GM12878 (cell line): ENCODE measurements around the gene TK1. TPM values are rescaled to one million over a fixed set of nuclear protein-coding genes. Genes with fewer than 3 reads are reported as not detected.

ENCODE experiments used
- ATAC-seq: fragments of 200-7000 bp; cut with Tn5 transposase; 3 replicates; pipeline ENCODE4 v1.9.1; 2020; ENCODE audit warnings: mild to moderate bottlenecking, moderate library complexity
- BruUV-seq: library from RNA; stranded (reverse); fragments of 400-500 nt; replicated peaks from 2 replicates; lab custom pipeline; 2021; lab: Mats Ljungman, UMichigan
- CTCF ChIA-PET: fragments of 300-600 bp; sonication (Branson Sonifier 250); formaldehyde crosslinking; extraction: SDS; loops from one replicate; lab custom pipeline; 2021; ENCODE audit warnings: inconsistent platforms; lab: Yijun Ruan, JAX
- POLR2A ChIA-PET: fragments of 350-600 bp; formaldehyde crosslinking; extraction: SDS; loops from one replicate; lab custom pipeline; 2021; ENCODE audit warnings: inconsistent platforms; lab: Charles Lee
- RAD21 ChIA-PET: fragments of 300-600 bp; sonication (Branson Sonifier 250); formaldehyde crosslinking; loops from one replicate; lab custom pipeline; 2023; ENCODE audit warnings: antibody characterized with exemption; ENCODE audit not compliant: unreplicated experiment; lab: Charles Lee
- SMC1A ChIA-PET: fragments of 300-600 bp; sonication (Branson Sonifier 250); formaldehyde crosslinking; loops from one replicate; lab custom pipeline; 2023; ENCODE audit not compliant: unreplicated experiment, uncharacterized antibody; lab: Charles Lee
- DNase-seq: peaks from one replicate; pipeline ENCODE4 v3.0.0-alpha.2; 2011; ENCODE audit warnings: low read depth, low spot score
- FAIRE-seq: peaks from 3 replicates; lab custom pipeline; 2011; peaks lifted over from hg19 to GRCh38; lab: Jason Lieb, UNC
- H2AFZ ChIP-seq: 2 replicates; pipeline ENCODE4 v1.6.0; 2011; ENCODE audit warnings: low read depth, low read length, control low read depth; ENCODE audit not compliant: control insufficient read depth
- H3K27ac ChIP-seq: 2 replicates; pipeline ENCODE4 v1.5.1; 2011; ENCODE audit warnings: control low read depth; ENCODE audit not compliant: control insufficient read depth, insufficient read depth
- H3K27me3 ChIP-seq, 2 experiments: replicated peaks in 1 of 2; 2 replicates each; pipeline versions ENCODE4 v1.6.0 to v1.6.1; 2011; ENCODE audit warnings: low read length in 1 of 2; ENCODE audit not compliant: control insufficient read depth in 2 of 2, insufficient read depth in 2 of 2
- H3K36me3 ChIP-seq, 2 experiments: 2 replicates each; pipeline ENCODE4 v1.5.1; 2011; ENCODE audit warnings: low read length in 1 of 2; ENCODE audit not compliant: control insufficient read depth in 2 of 2, insufficient read depth in 2 of 2
- H3K4me1 ChIP-seq: 2 replicates; pipeline ENCODE4 v1.6.1; 2011; ENCODE audit warnings: mild to moderate bottlenecking, low read length, moderate library complexity, mixed read lengths; ENCODE audit not compliant: control insufficient read depth, insufficient read depth
- H3K4me2 ChIP-seq: 2 replicates; pipeline ENCODE4 v1.6.0; 2011; ENCODE audit warnings: control low read depth; ENCODE audit not compliant: control insufficient read depth, insufficient read depth
- H3K4me3 ChIP-seq: fragments of 200-600 bp; sonication (generic); 2 replicates; pipeline ENCODE4 v1.5.1; 2016
- H3K79me2 ChIP-seq: 2 replicates; pipeline ENCODE4 v1.6.0; 2011; ENCODE audit warnings: low read length; ENCODE audit not compliant: control insufficient read depth, insufficient read depth
- H3K9ac ChIP-seq: 2 replicates; pipeline ENCODE4 v1.8.0; 2011; ENCODE audit warnings: low read length, control low read depth, mixed read lengths; ENCODE audit not compliant: control insufficient read depth, insufficient read depth
- H3K9me3 ChIP-seq: replicated peaks from 3 replicates; pipeline ENCODE4 v1.5.1; 2011; ENCODE audit warnings: mild to moderate bottlenecking, low read length; ENCODE audit not compliant: control insufficient read depth, insufficient read depth
- H4K20me1 ChIP-seq: 2 replicates; pipeline ENCODE4 v1.6.0; 2011; ENCODE audit not compliant: control insufficient read depth, insufficient read depth
- BHLHE40 ChIP-seq, 2 experiments: fragments of 450-650 bp in 1 of 2; IDR thresholded peaks; 2 replicates each; pipeline ENCODE4 v1.6.1; 2011 to 2017; ENCODE audit warnings: low read depth in 2 of 2, borderline replicate concordance in 1 of 2, improper control_type of control experiment in 1 of 2, low read length in 1 of 2, mild to moderate bottlenecking in 1 of 2
- IKZF1 ChIP-seq: fragments of 450-650 bp; conservative IDR thresholded peaks from 2 replicates; pipeline ENCODE4 v1.6.1; 2017; ENCODE audit warnings: antibody characterized with exemption, mild to moderate bottlenecking
- IKZF2 ChIP-seq, 2 experiments: fragments of 450-650 bp; IDR thresholded peaks; 2 replicates each; pipeline ENCODE4 v1.6.1; 2017; ENCODE audit warnings: mild to moderate bottlenecking in 2 of 2, moderate library complexity in 2 of 2
- IRF4 ChIP-seq: IDR thresholded peaks from 2 replicates; pipeline ENCODE4 v1.6.1; 2011; ENCODE audit warnings: low read depth, low read length
- LARP7 ChIP-seq: fragments of 450-650 bp; IDR thresholded peaks from 2 replicates; pipeline ENCODE4 v1.6.1; 2017; ENCODE audit warnings: mild to moderate bottlenecking
- MEF2B ChIP-seq: fragments of 450-650 bp; IDR thresholded peaks from 2 replicates; pipeline ENCODE4 v1.6.1; 2018; ENCODE audit warnings: mild to moderate bottlenecking, moderate library complexity; ENCODE audit not compliant: partially characterized antibody, poor library complexity, severe bottlenecking
- NR2F1 ChIP-seq: fragments of 450-650 bp; conservative IDR thresholded peaks from 2 replicates; pipeline ENCODE4 v1.6.1; 2017; ENCODE audit warnings: mild to moderate bottlenecking
- POLR2AphosphoS5 ChIP-seq: IDR thresholded peaks from 2 replicates; pipeline ENCODE4 v1.6.1; 2011; ENCODE audit warnings: mild to moderate bottlenecking, low read length, inconsistent platforms
- RUNX3 ChIP-seq: IDR thresholded peaks from 2 replicates; pipeline ENCODE4 v1.6.1; 2012; ENCODE audit warnings: low read length, inconsistent platforms
- SPI1 ChIP-seq: IDR thresholded peaks from 2 replicates; pipeline ENCODE4 v1.6.1; 2011; ENCODE audit warnings: low read depth, mild to moderate bottlenecking, low read length, moderate library complexity, borderline replicate concordance; ENCODE audit not compliant: insufficient read depth
- WGBS: methylation state at CpG from one replicate; pipeline ENCODE4 v1.1.6; 2016; ENCODE audit warnings: low lambda C conversion rate; ENCODE audit not compliant: insufficient replicate concordance, insufficient coverage; ENCODE audit errors: missing lambda C conversion rate; 5-methylcytosine and 5-hydroxymethylcytosine counted together
- in situ Hi-C: fragments of 300-500 bp; cut with MboI; formaldehyde crosslinking; loops from 9 replicates; pipeline ENCODE4 v1.14.3; 2018; ENCODE audit warnings: mixed read lengths
- intact Hi-C: fragments of 100-400 bp; cut with micrococcal nuclease; formaldehyde crosslinking; loops from one replicate; pipeline ENCODE4 v1.14.2; 2022; ENCODE audit not compliant: unreplicated experiment
- polyA plus RNA-seq, 11 experiments: library from polyadenylated mRNA; depleted of rRNA in 4 of 11; unstranded in 6 of 11; stranded (reverse) in 5 of 11; fragments of >200 nt; fragmentation: Nextera tagmentation in 4 of 11; fragmentation: Illumina TruSeq in 1 of 11; extraction: Ambion mirVana in 4 of 11; extraction: Trizol in 1 of 11; gene quantifications; 1 replicate in 1 of 11; 2 replicates in 10 of 11; pipeline versions ENCODE4 v1.2.1 to v1.2.3, GENCODE V29; 2011 to 2016; ENCODE audit warnings: inconsistent platforms in 2 of 11, missing spikeins in 2 of 11, low read depth in 1 of 11
- total RNA-seq, 4 experiments: library from RNA; depleted of rRNA in 3 of 4; stranded (reverse); fragments of >200 nt in 3 of 4; fragmentation: Illumina TruSeq in 1 of 4; extraction: Trizol in 1 of 4; gene quantifications; 2 replicates each; pipeline versions ENCODE4 v1.2.1 to v1.2.3, GENCODE V29; 2013 to 2021
- TF ChIP-seq, protein P1 (sequence below): fragments of 450-650 bp; IDR thresholded peaks from 2 replicates; pipeline ENCODE4 v1.6.1; 2016; ENCODE audit warnings: mild to moderate bottlenecking
- TF ChIP-seq, protein P2 (sequence below): fragments of 450-650 bp; IDR thresholded peaks from 2 replicates; pipeline ENCODE4 v1.6.1; 2017; ENCODE audit warnings: mild to moderate bottlenecking, moderate library complexity
- TF ChIP-seq, protein P3 (sequence below): fragments of 450-650 bp; IDR thresholded peaks from 2 replicates; pipeline ENCODE4 v1.6.1; 2017; ENCODE audit warnings: low read depth, mild to moderate bottlenecking, moderate library complexity

The TK1 gene
- total and polyA plus RNA-seq, 10 of the 15 experiments (the other 5 are each of a cell fraction or from before 2014, with no cell fraction given): 4.6 to 175 (median 77.9) TPM

DNA sequence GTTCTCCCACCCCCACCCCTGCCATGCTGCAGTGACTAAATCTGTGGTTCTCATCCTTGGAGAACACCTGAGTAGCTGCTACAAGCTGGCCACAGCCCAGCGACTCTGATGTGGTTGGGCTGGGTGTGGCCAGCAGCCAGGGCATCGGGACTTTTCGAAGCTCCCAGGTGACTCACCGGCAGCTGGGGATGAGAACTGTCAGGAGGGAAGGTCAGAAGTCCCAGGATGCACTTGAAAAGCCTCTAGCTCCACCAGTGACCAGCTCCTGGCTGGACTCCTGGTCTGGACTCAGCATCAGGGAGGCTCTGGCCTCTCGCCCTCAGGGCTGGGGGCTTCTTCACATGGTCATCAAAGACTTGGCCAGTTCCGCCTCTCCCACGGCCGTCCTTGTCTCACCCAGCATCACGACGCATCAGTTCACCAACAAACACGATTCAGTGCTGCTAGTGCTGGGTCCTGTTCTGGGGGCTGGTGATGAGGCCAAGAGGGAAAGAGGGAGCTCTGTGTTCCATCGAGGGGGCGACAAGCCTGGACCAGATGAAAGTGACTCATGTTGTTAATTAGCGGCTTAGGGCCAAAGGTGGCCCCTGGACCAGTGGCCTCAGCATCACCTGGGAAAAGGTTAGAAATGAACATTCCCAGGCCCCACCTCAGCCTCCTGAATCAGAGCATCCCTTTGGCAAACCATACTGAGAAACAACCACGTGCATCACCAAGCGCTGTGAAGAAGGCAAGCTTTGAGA, 44.6 kb downstream of the TK1 start:
- 74% methylated on average over 16 of the region's 16 CpGs for WGBS
- FAIRE-seq (no peak), DNase-seq (no peak), ATAC-seq (no peak)
- TF ChIP-seq MEF2B (peak; percentile 17), LARP7 (no peak), IKZF2 (IDR thresholded peaks at IDR 0.05) (peak in 1 of 2 experiments; percentile 32; a peak in 2 of 4 replicates), POLR2AphosphoS5 (0 out of 2 replicates have a peak, but pooled peaks have one; percentile 5), RUNX3 (0 out of 2 replicates have a peak, but pooled peaks have one; percentile 34), IRF4 (no peak), NR2F1 (peak; percentile 35; the same call in 1 of the 2 replicates), BHLHE40 (IDR thresholded peaks at IDR 0.05; ENCODE audit: borderline replicate concordance in 1 of 2, low read depth in 2 of 2, low read length in 1 of 2) (0 out of 4 replicates have a peak, but pooled peaks of 1 of the 2 experiments have one; percentile 31), IKZF1 (0 out of 2 replicates have a peak, but pooled peaks have one; percentile 33), SPI1 (no peak)
- TF ChIP-seq, protein P1, sequence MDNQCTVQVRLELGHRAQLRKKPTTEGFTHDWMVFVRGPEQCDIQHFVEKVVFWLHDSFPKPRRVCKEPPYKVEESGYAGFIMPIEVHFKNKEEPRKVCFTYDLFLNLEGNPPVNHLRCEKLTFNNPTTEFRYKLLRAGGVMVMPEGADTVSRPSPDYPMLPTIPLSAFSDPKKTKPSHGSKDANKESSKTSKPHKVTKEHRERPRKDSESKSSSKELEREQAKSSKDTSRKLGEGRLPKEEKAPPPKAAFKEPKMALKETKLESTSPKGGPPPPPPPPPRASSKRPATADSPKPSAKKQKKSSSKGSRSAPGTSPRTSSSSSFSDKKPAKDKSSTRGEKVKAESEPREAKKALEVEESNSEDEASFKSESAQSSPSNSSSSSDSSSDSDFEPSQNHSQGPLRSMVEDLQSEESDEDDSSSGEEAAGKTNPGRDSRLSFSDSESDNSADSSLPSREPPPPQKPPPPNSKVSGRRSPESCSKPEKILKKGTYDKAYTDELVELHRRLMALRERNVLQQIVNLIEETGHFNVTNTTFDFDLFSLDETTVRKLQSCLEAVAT: no peak; the same call in 1 of the 2 replicates
- TF ChIP-seq, protein P2, sequence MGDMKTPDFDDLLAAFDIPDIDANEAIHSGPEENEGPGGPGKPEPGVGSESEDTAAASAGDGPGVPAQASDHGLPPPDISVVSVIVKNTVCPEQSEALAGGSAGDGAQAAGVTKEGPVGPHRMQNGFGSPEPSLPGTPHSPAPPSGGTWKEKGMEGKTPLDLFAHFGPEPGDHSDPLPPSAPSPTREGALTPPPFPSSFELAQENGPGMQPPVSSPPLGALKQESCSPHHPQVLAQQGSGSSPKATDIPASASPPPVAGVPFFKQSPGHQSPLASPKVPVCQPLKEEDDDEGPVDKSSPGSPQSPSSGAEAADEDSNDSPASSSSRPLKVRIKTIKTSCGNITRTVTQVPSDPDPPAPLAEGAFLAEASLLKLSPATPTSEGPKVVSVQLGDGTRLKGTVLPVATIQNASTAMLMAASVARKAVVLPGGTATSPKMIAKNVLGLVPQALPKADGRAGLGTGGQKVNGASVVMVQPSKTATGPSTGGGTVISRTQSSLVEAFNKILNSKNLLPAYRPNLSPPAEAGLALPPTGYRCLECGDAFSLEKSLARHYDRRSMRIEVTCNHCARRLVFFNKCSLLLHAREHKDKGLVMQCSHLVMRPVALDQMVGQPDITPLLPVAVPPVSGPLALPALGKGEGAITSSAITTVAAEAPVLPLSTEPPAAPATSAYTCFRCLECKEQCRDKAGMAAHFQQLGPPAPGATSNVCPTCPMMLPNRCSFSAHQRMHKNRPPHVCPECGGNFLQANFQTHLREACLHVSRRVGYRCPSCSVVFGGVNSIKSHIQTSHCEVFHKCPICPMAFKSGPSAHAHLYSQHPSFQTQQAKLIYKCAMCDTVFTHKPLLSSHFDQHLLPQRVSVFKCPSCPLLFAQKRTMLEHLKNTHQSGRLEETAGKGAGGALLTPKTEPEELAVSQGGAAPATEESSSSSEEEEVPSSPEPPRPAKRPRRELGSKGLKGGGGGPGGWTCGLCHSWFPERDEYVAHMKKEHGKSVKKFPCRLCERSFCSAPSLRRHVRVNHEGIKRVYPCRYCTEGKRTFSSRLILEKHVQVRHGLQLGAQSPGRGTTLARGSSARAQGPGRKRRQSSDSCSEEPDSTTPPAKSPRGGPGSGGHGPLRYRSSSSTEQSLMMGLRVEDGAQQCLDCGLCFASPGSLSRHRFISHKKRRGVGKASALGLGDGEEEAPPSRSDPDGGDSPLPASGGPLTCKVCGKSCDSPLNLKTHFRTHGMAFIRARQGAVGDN: peak; percentile 63; the same call in 1 of the 2 replicates
- TF ChIP-seq, protein P3, sequence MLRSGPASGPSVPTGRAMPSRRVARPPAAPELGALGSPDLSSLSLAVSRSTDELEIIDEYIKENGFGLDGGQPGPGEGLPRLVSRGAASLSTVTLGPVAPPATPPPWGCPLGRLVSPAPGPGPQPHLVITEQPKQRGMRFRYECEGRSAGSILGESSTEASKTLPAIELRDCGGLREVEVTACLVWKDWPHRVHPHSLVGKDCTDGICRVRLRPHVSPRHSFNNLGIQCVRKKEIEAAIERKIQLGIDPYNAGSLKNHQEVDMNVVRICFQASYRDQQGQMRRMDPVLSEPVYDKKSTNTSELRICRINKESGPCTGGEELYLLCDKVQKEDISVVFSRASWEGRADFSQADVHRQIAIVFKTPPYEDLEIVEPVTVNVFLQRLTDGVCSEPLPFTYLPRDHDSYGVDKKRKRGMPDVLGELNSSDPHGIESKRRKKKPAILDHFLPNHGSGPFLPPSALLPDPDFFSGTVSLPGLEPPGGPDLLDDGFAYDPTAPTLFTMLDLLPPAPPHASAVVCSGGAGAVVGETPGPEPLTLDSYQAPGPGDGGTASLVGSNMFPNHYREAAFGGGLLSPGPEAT: peak; percentile 15; the same call in 1 of the 2 replicates
- Histone ChIP-seq H3K4me1 (peaks cover 69% of the 10 kb centered on the region), H3K27me3 (no peaks in the 10 kb centered on the region), H3K79me2 (peaks cover 4% of the 10 kb centered on the region), H2AFZ (no peak overlapping the region), H3K36me3 (peaks cover 0 to 5% of the 10 kb centered on the region in 2 experiments; a peak in 3 of 4 replicates), H3K9ac (no peak overlapping the region), H3K4me2 (no peak overlapping the region), H3K9me3 (no peaks in the 10 kb centered on the region), H3K4me3 (no peak overlapping the region), H3K27ac (no peak overlapping the region), H4K20me1 (no peaks in the 10 kb centered on the region)
- ChIA-PET RAD21 (interaction anchor here (0.7 to 1.9 kb wide), 11 partner anchors 12 to 73 kb away, joined by 3 to 13 read pairs (median 5); partner anchors contain the start of genes TMC6 and TMC8), POLR2A (interaction anchor here (0.6 to 5.1 kb wide), 15 partner anchors 9 to 1036 kb away, joined by 3 to 37 read pairs (median 5); partner anchors contain the start of gene TMC8), CTCF (interaction anchor here (0.7 to 5.0 kb wide), 7 partner anchors 8 to 110 kb away, joined by 3 to 51 read pairs (median 3); no protein-coding TSS in a partner anchor), SMC1A (interaction anchor here (0.6 to 2.0 kb wide), 8 partner anchors 10 to 109 kb away, joined by 3 to 9 read pairs (median 3); partner anchors contain the start of gene TMC8)
- BruUV-seq: no TSS peak
- in situ Hi-C loops: no loop called here
- intact Hi-C loops: no loop called here
